ENCODE results near the gene TMEM134.
"Not testable (repeated sequence)": the region's sequence is repeated elsewhere in the genome, so short reads cannot be mapped to it uniquely, and the experiment has no call there.

TMEM134 gene

DNA sequence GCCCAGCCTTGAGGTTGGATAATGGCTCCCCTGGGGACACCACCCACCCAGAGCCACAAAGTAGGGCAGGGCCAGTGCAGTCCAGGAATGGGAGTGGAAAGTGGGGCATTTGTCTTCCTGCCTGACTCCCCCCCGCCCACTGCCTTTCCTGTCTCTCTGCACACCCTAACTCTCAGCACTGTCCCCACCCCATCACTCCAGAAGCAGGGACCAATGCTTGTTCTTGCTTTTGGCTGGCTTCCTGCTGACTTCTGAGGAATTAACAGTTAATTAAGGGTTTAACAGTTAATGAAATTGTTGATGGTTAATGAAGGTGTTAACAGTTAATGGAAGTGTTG, 31.4 kb upstream of the TMEM134 start:
- DNase-seq, result no peak

DNA sequence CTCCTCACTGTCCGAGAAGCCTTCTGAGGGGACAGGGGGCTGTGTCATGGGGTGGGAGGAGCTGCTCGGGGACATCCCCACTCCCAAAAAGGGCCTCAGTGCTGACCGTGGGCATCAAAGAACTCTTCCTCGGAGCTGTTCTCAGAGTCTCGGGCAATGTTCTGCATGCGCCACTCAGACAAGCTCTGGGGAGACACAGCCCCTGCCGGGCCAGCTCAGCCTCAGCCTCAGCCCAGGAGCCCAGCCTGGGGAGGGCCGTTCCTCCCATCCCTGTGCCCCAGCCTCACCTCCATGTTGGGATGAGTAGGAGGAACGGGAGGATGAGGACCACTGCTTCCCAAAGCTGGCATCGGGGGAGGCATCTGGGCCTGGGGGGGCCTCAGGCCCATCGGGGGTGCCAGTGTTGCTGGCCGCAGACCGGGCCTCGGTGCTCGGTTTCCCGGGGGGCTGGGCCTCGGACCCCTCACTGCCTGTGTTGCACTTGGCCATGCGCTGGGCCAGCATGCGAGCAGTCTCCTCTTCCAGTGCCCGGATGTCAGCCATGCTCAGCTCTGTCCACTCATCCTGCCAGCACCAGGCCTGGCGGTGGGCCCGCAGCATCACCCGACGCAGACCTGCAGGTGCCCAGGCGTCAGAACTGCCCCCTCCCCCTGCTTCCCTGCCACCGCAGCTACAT, 30.9 kb upstream of the TMEM134 start:
- no peak for DNase-seq

DNA sequence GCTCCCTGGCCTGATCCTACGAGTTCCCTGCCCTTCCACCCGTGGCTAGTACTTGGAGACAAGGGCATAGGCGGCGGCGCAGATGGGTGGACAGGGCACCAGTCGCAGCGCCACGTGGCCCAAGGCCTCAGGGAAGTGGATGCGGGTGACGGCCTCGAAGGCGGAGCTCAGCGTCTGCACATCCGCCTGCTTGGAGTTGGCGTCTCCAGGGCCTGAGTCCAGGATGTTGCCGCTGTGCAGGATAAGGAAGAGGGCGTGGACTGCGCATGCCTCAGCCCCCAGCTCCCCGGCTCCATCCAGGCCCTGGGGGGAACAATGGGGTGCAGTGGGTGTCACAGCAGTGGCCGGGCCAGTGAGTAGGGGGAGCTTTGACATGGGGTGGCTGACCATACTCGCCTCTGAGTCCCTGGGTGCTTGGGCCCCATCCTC, 29.5 kb upstream of the TMEM134 start:
- DNase-seq, result no peak

DNA sequence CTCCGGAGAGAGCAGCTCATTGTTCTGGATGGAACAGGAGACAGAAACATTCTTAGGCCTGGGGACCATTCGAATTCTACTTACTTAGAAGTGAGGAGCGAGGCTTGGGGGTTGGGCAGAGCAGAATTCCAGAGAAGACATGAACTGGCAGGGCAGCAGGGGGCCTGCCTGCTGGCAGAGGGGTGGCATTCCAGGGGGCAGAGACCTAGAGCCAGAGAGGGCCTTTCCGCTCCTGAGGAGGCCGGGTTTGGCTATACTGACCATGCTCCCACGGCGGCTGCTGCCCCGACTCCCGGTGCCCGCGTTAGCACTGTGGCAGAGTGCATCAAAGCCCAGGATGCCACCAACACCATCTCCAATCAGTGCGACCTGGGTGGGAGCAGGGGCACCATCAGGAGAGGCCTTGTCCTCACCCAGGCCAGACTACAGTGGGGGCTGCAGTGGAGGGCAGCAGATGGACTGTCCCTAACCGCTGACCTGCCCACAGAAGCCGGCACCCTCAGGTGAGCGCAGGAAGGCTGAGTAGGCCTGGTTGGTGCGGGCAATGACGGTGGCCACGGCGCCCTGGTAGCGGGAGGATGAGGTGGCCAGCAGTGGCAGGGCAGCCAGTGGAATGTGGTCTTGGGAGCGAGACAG, 28.7 kb upstream of the TMEM134 start:
- DNase-seq, result no peak

DNA sequence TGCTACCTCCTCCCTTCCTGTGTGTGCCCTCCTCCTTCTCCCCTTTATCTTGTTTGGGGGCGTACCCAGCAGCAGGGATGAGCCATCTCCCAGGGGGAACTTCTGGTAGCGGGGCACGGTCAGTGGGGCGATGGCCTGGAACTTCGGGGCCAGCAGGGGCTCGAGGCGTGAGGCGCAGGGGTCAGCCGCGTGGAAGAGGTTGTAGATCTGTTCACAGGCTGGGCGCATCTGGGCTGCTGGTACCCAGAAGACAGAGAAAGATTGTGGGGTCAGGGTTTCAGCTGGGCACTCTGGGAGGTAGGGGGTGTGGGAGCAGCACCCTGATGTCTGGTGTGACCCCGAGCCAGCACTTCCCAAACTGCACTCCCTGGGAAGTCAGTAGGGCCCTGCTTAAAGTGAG, 27.1 kb upstream of the TMEM134 start:
- DNase-seq, result no peak

DNA sequence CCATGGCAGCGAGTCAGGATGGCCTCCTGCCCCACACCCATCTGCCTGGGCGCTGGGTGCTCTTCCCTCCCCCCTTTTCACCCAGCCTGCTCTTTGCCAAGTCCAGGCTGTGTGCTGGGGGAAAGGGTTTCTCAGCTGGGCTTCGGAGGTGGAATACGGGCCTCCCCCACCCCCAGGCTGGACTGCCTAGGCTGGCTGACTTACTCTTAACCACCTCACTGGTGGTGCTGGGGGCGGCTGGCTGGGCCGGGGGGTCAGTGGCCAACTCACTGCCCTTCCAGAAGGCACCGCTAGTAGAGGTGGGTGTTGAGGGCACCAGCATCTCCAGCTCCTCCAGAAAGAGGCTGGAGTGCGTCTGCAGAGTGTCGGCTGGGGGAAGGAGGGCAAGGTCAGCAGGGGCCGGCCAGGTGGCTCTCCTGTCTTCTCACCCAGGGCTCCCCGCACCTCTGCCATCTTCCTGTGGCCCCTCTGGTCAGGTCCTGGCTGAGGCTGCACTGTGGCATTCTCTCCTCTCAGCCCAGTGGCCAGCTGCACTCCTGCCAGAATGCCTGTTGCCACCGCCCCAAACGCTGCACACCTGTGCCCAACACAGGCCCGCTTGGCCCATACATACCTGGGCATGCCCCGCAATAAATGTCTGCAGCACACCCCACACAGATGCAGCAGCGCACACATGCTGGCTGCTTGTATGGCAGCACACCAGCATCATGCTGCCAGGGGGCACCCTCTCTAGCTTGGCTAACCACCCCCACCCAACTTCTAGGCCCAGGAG, 26.4 kb upstream of the TMEM134 start:
- DNase-seq, result no peak

DNA sequence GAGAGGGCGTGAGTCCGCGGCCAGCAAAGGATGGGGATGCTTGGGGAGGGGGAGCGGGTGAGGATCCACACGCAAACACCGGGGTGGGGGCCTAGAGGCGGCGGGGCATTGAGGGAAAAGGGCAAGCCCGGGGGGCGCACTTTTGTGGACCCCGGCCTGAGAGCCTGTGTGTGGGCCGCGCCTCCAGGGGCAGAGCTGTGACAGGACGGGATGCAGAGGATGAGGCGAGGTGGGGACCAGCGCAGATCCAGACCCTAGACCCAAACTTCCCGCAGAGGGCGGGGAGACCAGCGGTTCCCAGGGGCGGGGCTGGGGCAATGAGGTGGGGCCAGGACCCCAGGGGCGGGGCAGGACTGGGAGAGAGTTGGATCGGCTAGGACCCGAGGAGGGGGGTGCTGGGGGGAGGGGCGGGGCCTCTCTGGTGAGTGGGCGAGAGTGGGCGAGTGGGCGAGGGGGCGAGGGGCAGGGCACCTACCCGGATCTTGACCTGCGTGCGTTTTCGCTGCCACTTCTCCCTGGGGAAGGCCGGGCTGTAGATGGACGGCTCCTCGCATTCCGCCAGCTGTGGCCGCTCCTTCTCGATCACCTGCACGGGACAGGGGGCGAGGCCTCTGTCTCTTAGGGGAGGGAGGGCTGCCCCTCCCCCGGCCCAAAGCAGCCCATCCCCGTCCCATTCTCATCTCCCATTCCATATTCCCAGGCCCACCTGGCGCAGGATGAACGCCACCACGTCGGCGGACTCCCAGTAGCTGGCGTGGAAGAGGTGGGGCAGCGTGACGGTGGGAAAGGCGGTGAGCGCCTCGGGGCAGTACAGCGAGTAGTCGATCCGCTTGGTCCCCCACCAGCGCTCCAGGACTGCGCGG, 25.6 kb upstream of the TMEM134 start:
- no peak for DNase-seq

DNA sequence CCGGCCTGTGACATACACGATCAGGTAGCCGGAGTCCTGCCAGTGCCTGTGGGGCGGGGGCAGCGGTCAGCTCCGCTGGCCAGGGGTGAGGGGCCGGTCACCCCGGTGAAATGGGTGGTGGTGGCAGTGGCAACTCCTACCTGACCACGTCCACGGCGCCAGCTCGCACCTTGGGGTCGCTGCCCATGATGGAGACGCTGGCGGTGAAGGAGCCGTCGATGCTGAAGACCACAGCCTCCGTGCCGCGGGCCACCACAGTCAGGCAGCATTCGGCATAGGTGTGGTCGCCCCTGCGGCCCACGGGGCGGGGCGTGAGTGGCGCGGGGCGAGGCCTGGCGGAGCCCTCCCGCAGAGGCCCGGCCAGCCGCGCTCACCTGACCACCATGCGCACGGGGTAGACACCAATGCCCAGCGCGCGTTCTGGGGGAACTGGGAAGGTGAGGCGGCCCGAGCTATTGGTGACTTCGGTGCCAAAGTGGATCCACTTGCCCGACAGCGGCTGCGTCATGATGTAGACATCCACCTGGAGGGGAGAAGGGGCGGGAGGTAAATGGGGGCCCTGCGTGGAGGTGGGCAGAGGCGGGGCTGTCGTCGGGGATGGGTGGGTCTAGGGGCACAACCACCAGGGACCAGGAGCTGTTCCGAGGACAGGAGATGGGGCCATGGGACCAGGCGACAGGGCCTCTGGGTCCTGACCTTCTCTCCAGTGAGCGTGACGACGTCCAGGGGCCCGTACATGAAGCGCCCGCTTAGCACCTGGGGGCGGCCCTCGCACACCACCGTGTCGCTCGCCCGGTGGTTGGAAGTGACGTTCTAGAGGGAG, 24.7 kb upstream of the TMEM134 start:
- no peak for DNase-seq

DNA sequence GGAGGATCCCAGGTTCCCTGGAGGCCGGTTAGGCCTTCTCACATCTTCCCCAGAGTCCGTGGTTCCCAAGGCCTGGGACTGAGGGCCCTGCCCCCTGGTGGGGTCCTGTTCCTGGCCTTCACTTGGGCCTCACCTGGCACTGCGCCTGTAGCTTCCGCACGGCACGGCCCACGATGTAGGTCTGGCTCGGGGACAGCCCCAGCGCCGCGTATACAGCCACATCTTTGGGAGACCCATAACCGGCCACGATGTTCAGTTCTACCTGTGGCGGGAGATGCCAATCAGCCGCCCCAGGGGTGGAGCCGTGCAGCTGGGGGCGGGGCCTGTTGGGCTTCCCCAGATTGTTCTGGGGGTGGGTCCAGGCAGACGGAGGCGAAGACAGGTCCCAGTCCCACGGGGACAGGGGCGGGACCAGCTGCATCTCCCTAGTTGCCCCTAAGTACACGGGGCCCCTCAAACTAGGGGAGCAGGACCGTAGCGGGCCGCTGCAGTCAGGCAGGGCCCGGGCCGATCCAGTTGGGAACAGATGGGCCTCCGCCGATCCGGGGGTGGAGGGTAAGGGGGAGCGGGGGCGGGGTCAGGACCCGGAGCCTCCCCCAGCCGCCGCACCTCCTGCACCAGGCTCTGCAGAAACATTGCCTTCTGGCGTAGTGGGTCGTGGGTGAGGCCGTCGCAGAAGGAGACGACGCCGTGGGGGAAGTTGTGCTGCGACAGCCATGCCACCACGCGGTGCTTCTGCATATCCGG, 23.9 kb upstream of the TMEM134 start:
- no peak for DNase-seq

DNA sequence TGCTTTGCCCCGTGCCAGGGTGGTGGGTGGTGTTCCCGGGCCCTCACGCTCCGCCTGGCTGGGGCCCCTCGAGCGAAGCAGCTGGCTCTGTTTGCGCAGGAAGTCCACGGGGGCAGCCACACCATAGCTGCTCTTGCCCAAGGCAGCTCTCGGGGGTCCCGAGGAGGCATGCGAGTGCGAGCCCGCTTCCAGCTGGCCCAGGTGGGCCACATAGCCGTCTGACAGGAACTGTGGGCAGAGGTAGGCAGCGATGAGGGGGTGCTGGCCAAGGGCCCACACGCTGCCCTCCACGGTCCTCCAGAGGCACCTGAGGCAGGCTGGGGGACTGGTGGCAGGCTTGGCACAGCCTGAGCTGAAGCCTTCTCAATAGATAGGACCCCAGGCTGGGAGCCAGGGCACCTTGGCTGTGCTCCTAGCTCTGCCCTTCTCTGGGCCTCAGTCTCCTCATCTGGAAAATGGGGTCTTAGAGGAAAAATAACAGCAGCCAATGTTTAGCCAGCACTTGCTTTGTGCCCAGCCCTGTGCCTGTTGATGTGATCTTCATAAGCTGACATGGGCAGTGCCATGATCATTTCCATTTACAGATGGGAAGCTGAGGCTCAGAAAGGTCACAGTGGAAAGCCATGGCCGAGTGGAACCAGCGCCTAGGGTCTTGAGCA, 23.1 kb upstream of the TMEM134 start:
- no peak for DNase-seq

DNA sequence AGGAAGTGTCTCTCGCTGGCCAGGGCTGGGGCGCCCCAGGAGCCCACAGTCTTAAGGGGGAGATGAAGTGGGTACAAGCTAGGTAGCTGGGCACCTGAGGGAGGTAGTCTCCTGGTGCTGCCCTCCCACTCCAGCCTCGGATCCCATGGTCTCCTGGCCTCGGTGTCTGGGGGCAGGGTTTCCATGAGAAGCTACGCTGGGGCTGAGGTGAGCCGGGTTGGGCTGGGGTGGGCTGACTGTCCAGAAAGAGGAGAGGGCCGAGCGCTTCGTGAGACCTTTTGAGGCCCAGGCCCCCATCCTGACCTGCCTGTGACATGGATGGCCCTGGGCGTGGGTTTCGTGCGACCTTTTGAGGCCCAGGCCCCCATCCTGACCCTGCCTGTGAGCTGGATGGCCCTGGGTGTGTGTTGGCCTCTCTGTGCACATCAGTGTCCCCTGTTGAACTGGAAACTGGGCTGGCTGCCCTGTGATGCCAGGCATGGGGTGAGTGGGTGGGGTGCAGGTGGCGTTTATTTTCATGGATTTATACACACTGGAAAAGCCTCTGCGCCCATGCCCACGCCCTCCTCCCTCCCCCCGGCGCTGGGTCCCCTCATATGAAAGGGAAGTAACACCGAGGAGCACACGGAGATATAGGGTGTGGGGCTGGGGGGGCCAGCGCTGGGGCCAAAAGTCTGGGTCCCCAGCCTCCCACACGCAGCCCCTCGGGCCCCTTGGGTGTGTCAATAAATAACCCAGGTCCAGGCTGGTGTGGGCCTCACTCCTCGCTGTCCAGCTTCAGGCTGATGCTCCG, 22.4 kb upstream of the TMEM134 start:
- no peak for DNase-seq

DNA sequence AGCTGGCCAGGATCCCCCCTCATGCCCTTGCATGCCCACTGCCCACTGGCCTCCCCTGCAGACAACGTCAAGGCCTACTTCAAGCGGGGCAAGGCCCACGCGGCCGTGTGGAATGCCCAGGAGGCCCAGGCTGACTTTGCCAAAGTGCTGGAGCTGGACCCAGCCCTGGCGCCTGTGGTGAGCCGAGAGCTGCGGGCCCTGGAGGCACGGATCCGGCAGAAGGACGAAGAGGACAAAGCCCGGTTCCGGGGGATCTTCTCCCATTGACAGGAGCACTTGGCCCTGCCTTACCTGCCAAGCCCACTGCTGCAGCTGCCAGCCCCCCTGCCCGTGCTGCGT, 21.6 kb upstream of the TMEM134 start:
- DNase-seq, result no peak

DNA sequence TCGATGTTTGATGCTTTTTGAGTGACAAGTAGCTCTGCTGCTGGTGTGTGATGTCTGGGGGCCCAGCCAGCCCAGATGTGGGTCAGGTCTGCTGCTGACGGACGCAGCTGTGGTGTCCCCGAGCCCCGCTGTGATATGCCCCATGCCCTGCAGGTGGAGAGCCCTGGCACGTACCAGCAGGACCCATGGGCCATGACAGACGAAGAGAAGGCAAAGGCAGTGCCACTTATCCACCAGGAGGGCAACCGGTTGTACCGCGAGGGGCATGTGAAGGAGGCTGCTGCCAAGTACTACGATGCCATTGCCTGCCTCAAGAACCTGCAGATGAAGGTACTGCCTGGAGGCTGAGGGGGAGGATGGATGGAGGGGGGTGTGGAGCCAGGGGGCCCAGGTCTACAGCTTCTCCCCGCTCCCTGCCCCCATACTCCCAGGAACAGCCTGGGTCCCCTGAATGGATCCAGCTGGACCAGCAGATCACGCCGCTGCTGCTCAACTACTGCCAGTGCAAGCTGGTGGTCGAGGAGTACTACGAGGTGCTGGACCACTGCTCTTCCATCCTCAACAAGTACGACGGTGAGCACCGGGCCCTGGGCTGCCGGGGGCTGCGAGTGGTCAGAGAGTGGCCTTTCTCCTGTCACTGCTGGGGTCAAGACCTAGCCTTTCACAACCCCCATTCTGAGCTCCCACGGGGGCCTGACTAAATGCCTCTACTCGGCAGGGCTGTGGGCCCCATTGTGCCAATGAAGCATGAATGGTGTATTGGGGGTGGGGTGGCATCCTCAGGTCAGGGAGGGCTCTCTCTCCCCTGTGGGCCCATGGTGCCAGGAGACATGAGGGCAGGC, 21.1 kb upstream of the TMEM134 start:
- no peak for DNase-seq

DNA sequence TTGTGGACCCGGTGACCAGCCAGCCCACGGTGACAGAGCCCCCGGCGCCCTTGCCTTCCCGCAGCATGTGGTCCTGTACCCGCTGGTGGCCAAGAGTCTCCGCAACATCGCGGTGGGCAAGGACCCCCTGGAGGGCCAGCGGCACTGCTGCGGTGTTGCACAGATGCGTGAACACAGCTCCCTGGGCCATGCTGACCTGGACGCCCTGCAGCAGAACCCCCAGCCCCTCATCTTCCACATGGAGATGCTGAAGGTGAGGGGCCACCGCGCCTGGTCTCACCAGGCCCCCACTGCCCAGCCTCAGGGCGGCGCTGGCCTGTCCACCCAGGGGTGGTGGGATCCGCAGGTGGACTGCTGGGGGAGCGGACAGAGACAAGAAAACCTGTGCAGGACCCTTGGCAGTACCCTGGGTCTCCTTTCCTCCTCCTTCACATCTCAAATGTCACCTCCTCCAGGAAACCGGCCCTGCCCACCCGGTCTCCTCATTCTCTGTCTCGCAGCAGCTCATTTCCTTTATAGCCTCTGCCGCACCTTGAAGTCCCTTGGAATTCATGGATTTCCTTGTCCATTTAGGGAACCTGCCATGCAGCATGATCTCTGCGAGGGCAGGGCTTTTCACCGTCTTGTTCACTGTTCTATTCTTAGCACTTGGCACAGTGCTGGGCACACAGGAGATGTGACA, 20.3 kb upstream of the TMEM134 start:
- DNase-seq, result no peak

DNA sequence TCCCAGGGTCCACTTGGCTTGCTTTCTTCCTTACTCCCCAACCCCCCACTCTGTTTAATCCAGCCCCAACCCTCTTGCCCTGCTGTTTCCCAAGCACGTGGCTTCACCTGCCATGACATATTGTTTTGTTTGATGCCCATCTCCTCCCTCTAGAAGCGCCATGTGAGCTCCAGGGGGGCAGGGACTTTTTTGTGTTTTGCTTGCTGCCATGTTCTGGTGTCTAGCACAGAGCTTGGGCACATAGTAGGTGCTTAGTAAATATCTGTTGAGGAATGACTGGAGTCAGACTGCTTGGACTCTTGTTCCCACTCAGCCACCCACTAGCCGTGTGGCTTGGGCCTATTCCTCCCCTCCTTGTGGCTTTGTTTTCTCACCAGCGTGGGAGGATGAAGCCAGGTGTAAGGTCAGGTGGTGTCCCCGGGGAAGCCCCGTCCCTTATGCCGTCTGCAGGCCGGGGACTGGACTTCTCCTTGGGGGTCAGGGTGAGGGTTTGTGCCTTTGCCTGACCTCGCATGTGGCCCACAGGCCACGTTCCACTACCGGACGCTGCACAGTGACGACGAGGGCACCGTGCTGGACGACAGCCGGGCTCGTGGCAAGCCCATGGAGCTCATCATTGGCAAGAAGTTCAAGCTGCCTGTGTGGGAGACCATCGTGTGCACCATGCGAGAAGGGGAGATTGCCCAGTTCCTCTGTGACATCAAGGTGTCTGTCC, 17.6 kb upstream of the TMEM134 start:
- no peak for DNase-seq

DNA sequence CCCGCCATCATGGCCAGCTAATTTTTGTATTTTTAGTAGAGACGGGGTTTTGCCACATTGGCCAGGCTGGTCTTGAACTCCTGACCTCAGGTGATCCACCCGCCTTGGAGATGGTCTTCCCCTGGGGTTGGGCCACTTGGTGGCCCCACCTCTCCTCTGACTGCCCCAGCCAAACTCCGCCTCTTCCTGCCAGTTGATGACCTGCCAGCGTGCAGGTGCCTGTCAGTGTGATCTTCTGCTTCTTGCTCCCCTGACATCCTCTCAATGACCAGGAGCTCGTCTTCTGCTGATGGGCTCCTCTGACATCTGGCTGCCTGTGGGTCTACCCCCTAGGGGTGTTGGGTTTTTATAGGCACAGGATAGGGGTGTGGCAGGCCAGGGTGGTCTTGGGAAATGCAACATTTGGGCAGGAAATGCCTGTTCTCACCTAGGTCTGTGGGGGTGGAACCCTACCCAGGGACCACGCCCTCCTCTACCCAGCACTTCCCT, 16.9 kb upstream of the TMEM134 start:
- DNase-seq, result not testable (repeated sequence)

DNA sequence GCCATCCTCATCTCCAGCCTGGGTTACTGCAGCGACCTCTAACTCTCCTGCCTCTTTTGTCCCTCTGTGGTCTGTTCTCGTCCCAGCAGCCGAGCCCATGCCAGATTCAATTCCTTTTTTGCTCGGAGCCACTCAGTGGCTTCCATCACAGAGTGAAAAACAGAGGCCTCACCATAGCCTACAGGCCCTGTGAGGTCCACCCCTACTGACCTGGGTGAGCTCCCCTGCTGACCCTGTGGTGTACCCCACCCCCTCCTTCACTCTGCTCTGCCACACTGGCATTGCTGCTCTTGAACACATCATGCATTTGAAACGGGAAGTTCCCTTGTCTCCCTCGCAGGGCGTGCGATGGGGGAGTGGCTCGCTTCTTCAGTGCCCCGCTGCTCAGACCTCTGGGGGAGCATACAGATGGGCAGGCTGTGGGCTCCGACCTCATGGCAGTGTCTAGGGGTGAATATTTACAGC, 15.8 kb upstream of the TMEM134 start:
- peak; percentile 2 for DNase-seq

All from GF-D8 (cell line).